GM12801 (cell line): ENCODE data around the gene MEIS3.

Experiments
- CTCF ChIP-seq: IDR thresholded peaks from one replicate; pipeline ENCODE4 v1.5.1; 2011; ENCODE audit warnings: control low read depth; ENCODE audit not compliant: insufficient read length; ENCODE audit errors: extremely low read depth

Gene MEIS3

GRCh38 chr19:47419030-47419783, at the start of gene MEIS3:
MEIS3 (minus strand) TSS chr19:47419527; CDS start chr19:47419081, 446 bp downstream.
- no peak for TF ChIP-seq CTCF

- no peak for TF ChIP-seq CTCF
These were observed 48.6 kb upstream of the MEIS3 start for GRCh38 chr19:47467914-47468313.

- TF ChIP-seq CTCF: no peak
These were observed 46.6 kb upstream of the MEIS3 start for GRCh38 chr19:47465957-47466356.

GRCh38 chr19:47464675-47465419, 45.5 kb upstream of the MEIS3 start:
- TF ChIP-seq CTCF: no peak

GRCh38 chr19:47461876-47462275, 42.5 kb upstream of the MEIS3 start:
- TF ChIP-seq CTCF: no peak

- TF ChIP-seq CTCF: no peak
These were observed 40.1 kb upstream of the MEIS3 start for GRCh38 chr19:47459477-47459876.

GRCh38 chr19:47458672-47459071, 39.3 kb upstream of the MEIS3 start:
- TF ChIP-seq CTCF: no peak
